ENCODE results near the gene MYO16.

DNA sequence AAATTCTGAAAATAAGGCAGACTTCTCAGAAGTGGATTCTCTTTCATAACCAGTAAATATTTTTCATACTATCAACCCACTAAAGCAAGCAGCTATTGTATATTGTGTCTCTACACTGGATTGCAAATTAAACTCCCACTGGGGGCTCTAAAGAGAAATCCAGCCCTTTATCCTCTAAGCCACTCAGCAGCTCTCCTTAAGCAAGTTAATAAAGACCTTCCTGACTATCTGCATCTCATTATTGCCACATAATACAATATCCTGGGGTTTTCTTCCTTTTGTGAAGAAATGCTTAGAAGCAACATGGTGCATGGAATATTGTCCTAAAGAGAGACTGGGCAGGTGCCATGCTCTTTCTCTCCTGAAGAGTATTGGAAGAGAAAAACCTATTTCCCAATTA lies 521.3 kb downstream of the MYO16 start:
- TF ChIP-seq CTCF (IDR thresholded peaks at IDR 0.05; ENCODE audit: poor library complexity, severe bottlenecking) = no peak
- TF ChIP-seq EP300 (conservative IDR thresholded peaks at IDR 0.05; ENCODE audit: poor library complexity, severe bottlenecking) = no peak
- no peak for TF ChIP-seq EZH2 (IDR thresholded peaks at IDR 0.05; ENCODE audit: borderline replicate concordance, insufficient read depth, low read length, poor library complexity, severe bottlenecking)

All from neural cell (in vitro differentiated cells).